ENCODE data around the gene CISD3. TPM values are rescaled to one million over a fixed set of nuclear protein-coding genes. Genes with fewer than 3 reads are reported as not detected.

Gene CISD3
- total and polyA plus RNA-seq, 2 donors (not counting 1 experiment from before 2014, with no cell fraction given) = 5.0 to 11.3 TPM

DNA sequence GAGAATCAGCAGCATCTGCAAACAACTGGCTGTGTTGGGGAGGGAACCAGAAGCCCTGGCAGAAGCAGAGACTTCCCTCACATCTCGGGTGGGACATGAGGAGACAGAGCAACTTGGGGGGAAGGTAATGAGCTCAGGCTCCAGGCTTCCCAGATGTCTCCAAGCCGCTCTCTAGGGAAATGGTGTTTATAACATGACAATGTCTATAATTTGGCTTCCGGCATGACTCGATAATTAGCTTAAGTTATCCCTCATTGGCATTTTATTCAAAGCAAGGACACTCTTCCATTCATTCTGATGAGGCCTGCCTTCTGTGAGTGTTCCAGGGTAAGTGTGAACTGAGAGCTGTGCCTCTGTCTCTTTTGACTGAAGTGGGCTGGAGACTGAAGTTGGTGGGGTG lies 39.8 kb upstream of the CISD3 start:
- Histone ChIP-seq H3K9ac (ENCODE audit: low read length) (no peak overlapping the region), H3K9me3 (ENCODE audit: control extremely low read depth in 1 of 3, control insufficient read depth in 2 of 3, insufficient read depth in 1 of 3, low read length in 2 of 3) (no peaks in the 10 kb centered on the region), H3K27me3 (replicated peaks in 1 of 4; ENCODE audit: control extremely low read depth in 1 of 4, control insufficient read depth in 3 of 4, insufficient read depth in 4 of 4, low read length in 3 of 4) (peaks cover 0 to 4% (median 0%) of the 10 kb centered on the region in 4 experiments), H4K20me1 (ENCODE audit: control insufficient read depth, insufficient read depth, low read length, poor library complexity, severe bottlenecking) (no peaks in the 10 kb centered on the region), H3K4me2 (replicated peaks; ENCODE audit: low read depth, low read length, poor library complexity, severe bottlenecking) (no peak overlapping the region), H2AFZ (ENCODE audit: insufficient read depth, low read depth, low read length, poor library complexity, severe bottlenecking) (no peak overlapping the region), H3K4me3 (ENCODE audit: control extremely low read depth in 1 of 5, extremely low read depth in 1 of 5, insufficient read depth in 1 of 5, low read depth in 2 of 5, low read length in 4 of 5) (no peak overlapping the region), H3K79me2 (ENCODE audit: control insufficient read depth, insufficient read depth, low read length) (no peaks in the 10 kb centered on the region), H3K36me3 (replicated peaks in 1 of 2; ENCODE audit: control extremely low read depth in 1 of 2, control insufficient read depth in 1 of 2, extremely low read depth in 1 of 2, insufficient read depth in 2 of 2, low read length in 1 of 2) (no peaks in the 10 kb centered on the region), H3K4me1 (ENCODE audit: control insufficient read depth in 2 of 2, insufficient read depth in 2 of 2, low read length in 2 of 2) (no peaks in the 10 kb centered on the region), H3K27ac (ENCODE audit: low read length in 2 of 2) (no peak overlapping the region)
- Mint-ChIP-seq H3K27ac (no peak overlapping the region), H3K4me3 (no peak overlapping the region), H3K9me3 (ENCODE audit: insufficient read depth) (no peaks in the 10 kb centered on the region), H3K4me1 (no peaks in the 10 kb centered on the region), H3K27me3 (peaks cover 20% of the 10 kb centered on the region)
- intact Hi-C loops (cut with micrococcal nuclease) = no loop called here
- ChIA-PET POLR2A (no interaction called here), CTCF (interaction anchor here (1.0 to 2.5 kb wide), 5 partner anchors 13 to 46 kb away, joined by 3 to 11 read pairs (median 3); no protein-coding TSS in a partner anchor)
- TF ChIP-seq CTCF (IDR thresholded peaks at IDR 0.05) (no peak), EZH2 (IDR thresholded peaks at IDR 0.05; ENCODE audit: borderline replicate concordance, insufficient read depth, low read depth, low read length, poor library complexity, severe bottlenecking) (no peak)
- 80% methylated on average over 1 of the region's 4 CpGs for WGBS (ENCODE audit: insufficient coverage)
- no peak for DNase-seq
- no peak for ATAC-seq (ENCODE audit: low read depth)

GRCh38 chr17:38691154-38691553 lies 39.0 kb upstream of the CISD3 start:
- TF ChIP-seq CTCF (IDR thresholded peaks at IDR 0.05) (no peak), EZH2 (IDR thresholded peaks at IDR 0.05; ENCODE audit: borderline replicate concordance, insufficient read depth, low read depth, low read length, poor library complexity, severe bottlenecking) (no peak)
- Histone ChIP-seq H3K9ac (ENCODE audit: low read length) (no peak overlapping the region), H2AFZ (ENCODE audit: insufficient read depth, low read depth, low read length, poor library complexity, severe bottlenecking) (no peak overlapping the region), H3K9me3 (ENCODE audit: control extremely low read depth in 1 of 3, control insufficient read depth in 2 of 3, insufficient read depth in 1 of 3, low read length in 2 of 3) (no peaks in the 10 kb centered on the region), H3K4me1 (ENCODE audit: control insufficient read depth in 2 of 2, insufficient read depth in 2 of 2, low read length in 2 of 2) (no peaks in the 10 kb centered on the region), H3K36me3 (replicated peaks in 1 of 2; ENCODE audit: control extremely low read depth in 1 of 2, control insufficient read depth in 1 of 2, extremely low read depth in 1 of 2, insufficient read depth in 2 of 2, low read length in 1 of 2) (no peaks in the 10 kb centered on the region), H4K20me1 (ENCODE audit: control insufficient read depth, insufficient read depth, low read length, poor library complexity, severe bottlenecking) (no peaks in the 10 kb centered on the region), H3K4me2 (replicated peaks; ENCODE audit: low read depth, low read length, poor library complexity, severe bottlenecking) (no peak overlapping the region), H3K4me3 (ENCODE audit: control extremely low read depth in 1 of 5, extremely low read depth in 1 of 5, insufficient read depth in 1 of 5, low read depth in 2 of 5, low read length in 4 of 5) (no peak overlapping the region), H3K79me2 (ENCODE audit: control insufficient read depth, insufficient read depth, low read length) (no peaks in the 10 kb centered on the region), H3K27ac (ENCODE audit: low read length in 2 of 2) (no peak overlapping the region), H3K27me3 (replicated peaks in 1 of 4; ENCODE audit: control extremely low read depth in 1 of 4, control insufficient read depth in 3 of 4, insufficient read depth in 4 of 4, low read length in 3 of 4) (peaks cover 0 to 4% (median 0%) of the 10 kb centered on the region in 4 experiments)
- Mint-ChIP-seq H3K27me3 (peaks cover 12% of the 10 kb centered on the region), H3K4me1 (no peaks in the 10 kb centered on the region), H3K9me3 (ENCODE audit: insufficient read depth) (no peaks in the 10 kb centered on the region), H3K27ac (no peak overlapping the region), H3K4me3 (no peak overlapping the region)
- no peak for ATAC-seq (ENCODE audit: low read depth)
- intact Hi-C loops (cut with micrococcal nuclease) = no loop called here
- DNase-seq = no peak
- POLR2A ChIA-PET = no interaction called here
- CTCF ChIA-PET = interaction anchor here (1.0 to 2.5 kb wide), 2 partner anchors 13 to 24 kb away, joined by 3 to 11 read pairs; no protein-coding TSS in a partner anchor
- WGBS (ENCODE audit: insufficient coverage) = 94% methylated on average over 4 of the region's 4 CpGs
